Measurements from ENCODE around the gene KRT80.

The KRT80 gene

GRCh38 chr12:52175371-52176350, 16.2 kb downstream of the KRT80 start:
- no peak for DNase-seq

- DNase-seq = no peak
Measured at GRCh38 chr12:52173526-52173925, 18.3 kb downstream of the KRT80 start.

GRCh38 chr12:52172956-52173355, 18.9 kb downstream of the KRT80 start:
- no peak for DNase-seq

GRCh38 chr12:52171950-52172512, 19.8 kb downstream of the KRT80 start:
- DNase-seq = no peak

- DNase-seq = no peak
Measured at GRCh38 chr12:52170827-52171226, 21.0 kb downstream of the KRT80 start.

- DNase-seq = no peak
Measured at GRCh38 chr12:52169886-52170285, 21.9 kb downstream of the KRT80 start.

GRCh38 chr12:52168019-52168717, 23.6 kb downstream of the KRT80 start:
- DNase-seq = no peak

GRCh38 chr12:52167526-52167925, 24.3 kb downstream of the KRT80 start:
- DNase-seq = no peak

- DNase-seq = no peak
Measured at GRCh38 chr12:52166672-52167071, 25.1 kb downstream of the KRT80 start.

GRCh38 chr12:52165096-52165855, 26.5 kb downstream of the KRT80 start:
- no peak for DNase-seq

GRCh38 chr12:52164624-52165023, 27.2 kb downstream of the KRT80 start:
- DNase-seq = no peak

GRCh38 chr12:52162981-52163380, 28.8 kb downstream of the KRT80 start:
- DNase-seq = no peak

GRCh38 chr12:52160200-52160599, 31.6 kb downstream of the KRT80 start:
- no peak for DNase-seq

- DNase-seq = no peak
Measured at GRCh38 chr12:52157566-52158150, 34.2 kb downstream of the KRT80 start.

- peak; percentile 78 for DNase-seq
Measured at GRCh38 chr12:52156757-52157565, 34.9 kb downstream of the KRT80 start.

GRCh38 chr12:52156311-52156710, 35.5 kb downstream of the KRT80 start:
- DNase-seq = no peak

GRCh38 chr12:52155048-52155868, 36.6 kb downstream of the KRT80 start:
- DNase-seq = no peak

GRCh38 chr12:52152905-52153317, 38.9 kb downstream of the KRT80 start:
- no peak for DNase-seq

GRCh38 chr12:52151837-52152783, 39.7 kb downstream of the KRT80 start:
- peak; percentile 7 for DNase-seq
